HG02938 (cell line): ENCODE results near the gene FDCSP.
"Not testable (repeated sequence)": the region's sequence is repeated elsewhere in the genome, so short reads cannot be mapped to it uniquely, and the experiment has no call there.

ENCODE experiments used
- ATAC-seq: cut with Tn5 transposase; IDR thresholded peaks from one replicate; pipeline ENCODE4 v1.9.1; 2021; ENCODE audit warnings: mild to moderate bottlenecking, moderate library complexity; ENCODE audit not compliant: unreplicated experiment

The FDCSP gene

GRCh38 chr4:70239131-70239883, 13.4 kb downstream of the FDCSP start:
- ATAC-seq, result no peak

- no peak for ATAC-seq
Observed at GRCh38 chr4:70239884-70240591, 14.1 kb downstream of the FDCSP start.

- not testable (repeated sequence) for ATAC-seq
Observed at GRCh38 chr4:70242297-70242696, 16.4 kb downstream of the FDCSP start, which contains the start of gene CSN3. TSS of gene CSN3 (plus strand) at chr4:70242597. CDS start at chr4:70244820, 2,223 bp downstream.

- ATAC-seq, result no peak
Observed at GRCh38 chr4:70243091-70243490, 17.2 kb downstream of the FDCSP start.

GRCh38 chr4:70251250-70251944, 25.5 kb downstream of the FDCSP start:
- no peak for ATAC-seq

- ATAC-seq, result no peak
Observed at GRCh38 chr4:70251945-70252277, 26.0 kb downstream of the FDCSP start.

DNA sequence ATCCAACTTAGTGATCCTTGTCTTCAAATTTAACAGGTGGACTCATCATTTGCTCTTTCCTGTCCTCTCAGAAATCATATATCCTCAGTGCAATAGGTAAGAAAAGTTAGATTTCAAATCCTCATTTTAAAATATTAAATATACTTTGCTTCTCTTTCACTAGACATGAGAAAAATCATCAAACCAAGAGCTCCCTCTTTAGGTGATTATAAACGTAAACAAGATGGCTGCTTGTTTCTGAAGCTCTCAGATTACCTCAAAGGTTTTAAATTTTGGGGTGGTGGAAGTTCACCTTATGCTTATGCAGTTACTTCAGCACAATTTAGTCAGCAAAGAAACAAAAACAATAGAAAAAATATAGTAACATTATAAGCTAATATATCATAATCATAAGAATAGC, 43.8 kb downstream of the FDCSP start:
- no peak for ATAC-seq

DNA sequence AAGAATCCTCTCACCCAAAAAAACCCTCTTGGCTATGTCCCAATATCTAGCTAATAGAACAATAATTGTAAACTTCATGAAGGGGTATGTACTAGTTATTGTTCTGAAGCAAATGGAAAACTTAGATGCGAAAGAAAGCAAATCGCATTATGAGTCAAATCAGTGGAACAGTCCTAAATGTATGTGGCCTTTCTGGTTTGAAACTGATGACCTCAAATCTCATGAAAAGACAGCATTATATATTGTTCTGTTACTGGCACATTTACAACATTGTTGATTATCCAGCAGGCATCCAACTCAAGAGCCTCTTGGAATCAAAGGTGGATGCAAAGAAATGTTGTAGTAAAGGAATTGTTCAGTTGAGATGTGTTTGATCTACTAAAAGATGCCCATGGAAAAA, 51.2 kb downstream of the FDCSP start:
- ATAC-seq, result no peak

- no peak for ATAC-seq
Observed at GRCh38 chr4:70280567-70280966, 54.6 kb downstream of the FDCSP start.
